B cell (primary cell): ENCODE measurements around the gene ZXDA. TPM values are rescaled to one million over a fixed set of nuclear protein-coding genes. Genes with fewer than 3 reads are reported as not detected.
A peak's percentile ranks its signal among the peaks of the same experiment; 100 is the strongest.

Experiments
- ATAC-seq: fragments of 200-7000 bp; cut with Tn5 transposase; one replicate; pipeline ENCODE4 v1.10.0; 2021; ENCODE audit warnings: low read depth, mild to moderate bottlenecking, moderate number of reproducible peaks, moderate library complexity
- CTCF ChIA-PET: fragments of 350-600 bp; sonication (Branson Sonifier 250); formaldehyde crosslinking; loops from one replicate; lab custom pipeline; 2021; ENCODE audit warnings: antibody characterized with exemption, inconsistent platforms; lab: Charles Lee
- POLR2A ChIA-PET: fragments of 350-600 bp; sonication (Branson Sonifier 250); formaldehyde crosslinking; loops from one replicate; lab custom pipeline; 2021; ENCODE audit warnings: antibody characterized with exemption; lab: Charles Lee
- DNase-seq: peaks from one replicate; pipeline ENCODE4 v3.0.0; 2013
- H2AFZ ChIP-seq: 2 replicates; pipeline ENCODE4 v1.6.1; 2012; ENCODE audit warnings: mild to moderate bottlenecking, low read depth, low read length; ENCODE audit not compliant: insufficient read depth, poor library complexity, severe bottlenecking
- H3K27ac ChIP-seq, 2 donors: 1 replicate in 1 of 2; 2 replicates in 1 of 2; pipeline ENCODE4 v1.5.1; 2012 to 2013; ENCODE audit warnings: low read length in 2 of 2, mild to moderate bottlenecking in 2 of 2, moderate library complexity in 1 of 2
- H3K27me3 ChIP-seq, 4 experiments: fragments of 200-600 bp in 1 of 4; sonication (generic) in 1 of 4; replicated peaks in 1 of 4; 1 replicate in 2 of 4; 2 replicates in 2 of 4; pipeline versions ENCODE4 v1.6.1 to v1.7.0; 2013 to 2016; ENCODE audit warnings: low read length in 3 of 4, mild to moderate bottlenecking in 2 of 4, mixed read lengths in 1 of 4, moderate library complexity in 1 of 4; ENCODE audit not compliant: insufficient read depth in 4 of 4, control insufficient read depth in 3 of 4; ENCODE audit errors: control extremely low read depth in 1 of 4
- H3K36me3 ChIP-seq, 2 experiments: replicated peaks in 1 of 2; 1 replicate in 1 of 2; 2 replicates in 1 of 2; pipeline versions ENCODE4 v1.6.1 to v1.7.1; 2013; ENCODE audit warnings: low read length in 1 of 2; ENCODE audit not compliant: insufficient read depth in 2 of 2, control insufficient read depth in 1 of 2; ENCODE audit errors: control extremely low read depth in 1 of 2, extremely low read depth in 1 of 2
- H3K4me1 ChIP-seq, 2 donors: fragments of 200-600 bp in 1 of 2; sonication (generic) in 1 of 2; 1 replicate in 1 of 2; 2 replicates in 1 of 2; pipeline versions ENCODE4 v1.5.1 to v1.6.1; 2013 to 2017; ENCODE audit warnings: low read length in 2 of 2; ENCODE audit not compliant: control insufficient read depth in 2 of 2, insufficient read depth in 2 of 2
- H3K4me2 ChIP-seq: replicated peaks from 2 replicates; pipeline ENCODE3; 2012; ENCODE audit warnings: mild to moderate bottlenecking, low read depth, low read length; ENCODE audit not compliant: poor library complexity, severe bottlenecking
- H3K4me3 ChIP-seq, 5 experiments: fragments of 200-600 bp in 1 of 5; sonication (generic) in 1 of 5; 1 replicate in 3 of 5; 2 replicates in 2 of 5; pipeline versions ENCODE4 v1.5.1 to v1.7.0; 2011 to 2016; ENCODE audit warnings: low read length in 4 of 5, mild to moderate bottlenecking in 4 of 5, low read depth in 2 of 5, control low read depth in 1 of 5, moderate library complexity in 1 of 5; ENCODE audit not compliant: insufficient read depth in 1 of 5; ENCODE audit errors: control extremely low read depth in 1 of 5, extremely low read depth in 1 of 5
- H3K79me2 ChIP-seq: fragments of 200-600 bp; sonication (generic); one replicate; pipeline ENCODE4 v1.6.0; 2016; ENCODE audit warnings: low read length; ENCODE audit not compliant: control insufficient read depth, insufficient read depth
- H3K9ac ChIP-seq: fragments of 200-600 bp; sonication (generic); 2 replicates; pipeline ENCODE4 v1.6.1; 2017; ENCODE audit warnings: mild to moderate bottlenecking, low read length, moderate library complexity
- H3K9me3 ChIP-seq, 3 donors: one replicate each; pipeline versions ENCODE4 v1.6.1 to v1.7.1; 2013; ENCODE audit warnings: low read length in 2 of 3; ENCODE audit not compliant: control insufficient read depth in 2 of 3, insufficient read depth in 1 of 3; ENCODE audit errors: control extremely low read depth in 1 of 3
- H4K20me1 ChIP-seq: 2 replicates; pipeline ENCODE4 v1.6.0; 2012; ENCODE audit warnings: mild to moderate bottlenecking, low read length; ENCODE audit not compliant: insufficient read depth, control insufficient read depth, poor library complexity, severe bottlenecking
- H3K27ac Mint-ChIP-seq: one replicate; pipeline ENCODE4 v1.8.0; 2021; ENCODE audit warnings: mixed read lengths
- H3K27me3 Mint-ChIP-seq: one replicate; pipeline ENCODE4 v1.8.0; 2021; ENCODE audit warnings: mixed read lengths
- H3K4me1 Mint-ChIP-seq: one replicate; pipeline ENCODE4 v1.8.0; 2021; ENCODE audit warnings: mixed read lengths
- H3K4me3 Mint-ChIP-seq: one replicate; pipeline ENCODE4 v1.8.0; 2021; ENCODE audit warnings: mixed read lengths
- H3K9me3 Mint-ChIP-seq: one replicate; pipeline ENCODE4 v1.8.0; 2022; ENCODE audit warnings: mixed read lengths; ENCODE audit not compliant: insufficient read depth
- EZH2 ChIP-seq: IDR thresholded peaks from 2 replicates; pipeline ENCODE4 v1.6.1; 2012; ENCODE audit warnings: borderline replicate concordance, low read depth, mild to moderate bottlenecking, moderate library complexity, low read length; ENCODE audit not compliant: insufficient read depth, poor library complexity, severe bottlenecking
- WGBS: methylation state at CpG from one replicate; pipeline ENCODE4 v1.1.5; 2013; ENCODE audit warnings: missing lambda C conversion rate; ENCODE audit not compliant: insufficient coverage; 5-methylcytosine and 5-hydroxymethylcytosine counted together
- intact Hi-C: fragments of 100-400 bp; cut with micrococcal nuclease; formaldehyde crosslinking; loops from one replicate; pipeline ENCODE4 v1.10.0; 2022
- polyA plus RNA-seq: library from polyadenylated mRNA; depleted of rRNA; stranded (reverse); fragments of >200 nt; gene quantifications from 2 replicates; pipeline ENCODE4 v1.2.3, GENCODE V29; 2012
- total RNA-seq, 2 donors: library from RNA; stranded (reverse); fragments of 120-200 nt in 1 of 2; gene quantifications; 1 replicate in 1 of 2; 2 replicates in 1 of 2; pipeline versions ENCODE4 v1.2.3 to v1.2.4, GENCODE V29; 2013 to 2022
- TF ChIP-seq, protein P1 (sequence below): fragments of 200-600 bp; IDR thresholded peaks from one replicate; pipeline ENCODE4 v1.8.0; 2022; ENCODE audit warnings: antibody characterized with exemption, mild to moderate bottlenecking

ZXDA gene
- total and polyA plus RNA-seq, 2 donors (not counting 1 experiment from before 2014, with no cell fraction given), result 7.6 to 14.7 TPM

DNA sequence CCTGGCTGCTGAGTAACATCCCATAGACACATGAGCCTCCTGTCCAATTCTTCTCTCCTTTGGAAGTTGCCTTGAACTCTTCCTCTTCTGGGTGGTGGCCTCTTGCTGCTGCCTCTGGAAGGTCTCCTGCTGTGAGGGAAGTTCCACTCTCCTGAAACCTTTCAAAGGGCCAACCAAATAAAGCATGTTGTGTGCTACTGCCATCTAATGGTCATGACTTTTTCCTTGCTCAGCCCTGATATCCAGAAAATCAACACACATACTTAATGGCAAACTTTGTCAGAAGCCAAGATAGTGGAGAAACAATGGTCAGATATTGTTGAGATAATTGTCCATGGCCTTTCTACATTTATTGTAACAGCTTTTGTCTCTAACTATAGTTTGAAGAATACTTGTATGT lies 19.1 kb upstream of the ZXDA start:
- peak; percentile 24 for DNase-seq
- CTCF ChIA-PET, result interaction anchor here (3.0 kb wide), 1 partner anchor 107 kb away, joined by 10 read pairs; no protein-coding TSS in a partner anchor

DNA sequence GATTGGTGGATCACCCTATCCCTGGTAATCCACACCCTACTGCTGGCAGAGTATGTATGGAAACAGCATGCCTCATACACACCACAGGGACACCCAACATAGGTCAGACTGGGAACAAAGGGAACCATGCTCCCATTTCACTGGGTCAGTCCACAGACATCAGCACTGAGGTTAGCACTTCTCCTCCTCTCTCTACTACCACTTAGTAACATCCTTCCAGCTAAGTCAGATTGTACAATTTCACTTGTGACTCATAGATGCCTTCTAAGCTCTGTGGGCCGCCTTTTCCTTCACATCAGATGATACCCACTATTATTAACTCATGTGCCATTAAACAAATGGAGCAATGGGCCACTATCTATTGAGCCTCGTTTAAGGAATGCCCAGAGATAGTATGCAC lies 15.5 kb upstream of the ZXDA start:
- H3K36me3 ChIP-seq, result no peaks in the 10 kb centered on the region
- no peak overlapping the region for H3K27ac ChIP-seq
- no peaks in the 10 kb centered on the region for H4K20me1 ChIP-seq
- H3K4me2 ChIP-seq, result no peak overlapping the region
- ChIA-PET POLR2A (no interaction called here), CTCF (no interaction called here)
- Mint-ChIP-seq H3K27ac (no peak overlapping the region), H3K27me3 (no peaks in the 10 kb centered on the region), H3K4me1 (no peaks in the 10 kb centered on the region), H3K9me3 (no peaks in the 10 kb centered on the region), H3K4me3 (no peak overlapping the region)
- H3K9ac ChIP-seq, result no peak overlapping the region
- no peak overlapping the region for H2AFZ ChIP-seq
- no peaks in the 10 kb centered on the region for H3K9me3 ChIP-seq
- TF ChIP-seq EZH2, result no peak
- TF ChIP-seq, protein P1, sequence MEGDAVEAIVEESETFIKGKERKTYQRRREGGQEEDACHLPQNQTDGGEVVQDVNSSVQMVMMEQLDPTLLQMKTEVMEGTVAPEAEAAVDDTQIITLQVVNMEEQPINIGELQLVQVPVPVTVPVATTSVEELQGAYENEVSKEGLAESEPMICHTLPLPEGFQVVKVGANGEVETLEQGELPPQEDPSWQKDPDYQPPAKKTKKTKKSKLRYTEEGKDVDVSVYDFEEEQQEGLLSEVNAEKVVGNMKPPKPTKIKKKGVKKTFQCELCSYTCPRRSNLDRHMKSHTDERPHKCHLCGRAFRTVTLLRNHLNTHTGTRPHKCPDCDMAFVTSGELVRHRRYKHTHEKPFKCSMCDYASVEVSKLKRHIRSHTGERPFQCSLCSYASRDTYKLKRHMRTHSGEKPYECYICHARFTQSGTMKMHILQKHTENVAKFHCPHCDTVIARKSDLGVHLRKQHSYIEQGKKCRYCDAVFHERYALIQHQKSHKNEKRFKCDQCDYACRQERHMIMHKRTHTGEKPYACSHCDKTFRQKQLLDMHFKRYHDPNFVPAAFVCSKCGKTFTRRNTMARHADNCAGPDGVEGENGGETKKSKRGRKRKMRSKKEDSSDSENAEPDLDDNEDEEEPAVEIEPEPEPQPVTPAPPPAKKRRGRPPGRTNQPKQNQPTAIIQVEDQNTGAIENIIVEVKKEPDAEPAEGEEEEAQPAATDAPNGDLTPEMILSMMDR, result no peak
- no peaks in the 10 kb centered on the region for H3K79me2 ChIP-seq
- ATAC-seq (no peak), DNase-seq (no peak)
- no peak overlapping the region for H3K4me3 ChIP-seq
- H3K27me3 ChIP-seq, result no peaks in the 10 kb centered on the region
- intact Hi-C loops, result loop anchor here (5.0 kb wide), 1 partner anchor 354 kb away; no protein-coding TSS in a partner anchor
- no peaks in the 10 kb centered on the region for H3K4me1 ChIP-seq
- no CpG with 5 or more reads among the region's 2 CpGs for WGBS

More for the DNA sequence above, 19.1 kb upstream of the ZXDA start:
- TF ChIP-seq EZH2, result no peak
- TF ChIP-seq, protein P1, result peak; percentile 29
- intact Hi-C loops, result loop anchor here (2.0 to 5.0 kb wide), 2 partner anchors 109 to 357 kb away; no protein-coding TSS in a partner anchor
- Histone ChIP-seq H4K20me1 (no peaks in the 10 kb centered on the region), H3K27ac (no peak overlapping the region), H3K27me3 (no peaks in the 10 kb centered on the region), H3K9me3 (no peaks in the 10 kb centered on the region), H3K36me3 (no peaks in the 10 kb centered on the region), H3K4me3 (no peak overlapping the region), H3K9ac (no peak overlapping the region), H3K4me1 (no peaks in the 10 kb centered on the region), H3K79me2 (no peaks in the 10 kb centered on the region), H3K4me2 (no peak overlapping the region), H2AFZ (no peak overlapping the region)
- peaks cover 2% of the 10 kb centered on the region for H3K4me1 Mint-ChIP-seq
- no peaks in the 10 kb centered on the region for H3K9me3 Mint-ChIP-seq
- POLR2A ChIA-PET, result no interaction called here
- H3K27ac Mint-ChIP-seq, result no peak overlapping the region
- no peak overlapping the region for H3K4me3 Mint-ChIP-seq
- H3K27me3 Mint-ChIP-seq, result no peaks in the 10 kb centered on the region
- no peak for ATAC-seq
